Transverse colon (tissue), 4 donors: Measurements from ENCODE around the gene PARVA.

ENCODE experiments used
- CTCF ChIP-seq, 5 experiments: fragments of 200-600 bp in 3 of 5; fragments of 450-650 bp in 2 of 5; sonication (generic) in 3 of 5; IDR thresholded peaks; 1 replicate in 2 of 5; 2 replicates in 3 of 5; pipeline ENCODE4 v1.5.1; 2016 to 2017; ENCODE audit warnings: antibody characterized with exemption in 5 of 5, inconsistent platforms in 3 of 5, mild to moderate bottlenecking in 2 of 5, moderate library complexity in 1 of 5
- EP300 ChIP-seq: sonication (generic); formaldehyde crosslinking; IDR thresholded peaks from one replicate; pipeline ENCODE4 v1.6.1; 2017; ENCODE audit warnings: antibody characterized with exemption, low read depth
- POLR2A ChIP-seq: fragments of 450-650 bp; IDR thresholded peaks from one replicate; pipeline ENCODE4 v1.6.1; 2016; ENCODE audit warnings: antibody characterized with exemption, mild to moderate bottlenecking, moderate library complexity
- POLR2AphosphoS5 ChIP-seq, 3 donors: sonication (generic); formaldehyde crosslinking; IDR thresholded peaks; one replicate each; pipeline ENCODE4 v1.6.1; 2016; ENCODE audit warnings: antibody characterized with exemption in 3 of 3

GRCh38 chr11:12416552-12416951 lies 39.2 kb downstream of the PARVA start:
- no peak for TF ChIP-seq CTCF (IDR thresholded peaks at IDR 0.05)
- TF ChIP-seq POLR2A = no peak
- TF ChIP-seq EP300 = no peak
- TF ChIP-seq POLR2AphosphoS5 (IDR thresholded peaks at IDR 0.05) = no peak
